Epithelial cell of prostate (primary cell): ENCODE data around the gene RPN2.

Source experiments
- DNase-seq: peaks from one replicate; pipeline ENCODE4 v3.0.0-alpha.2; 2011; ENCODE audit warnings: low read depth, low spot score
- H3K27ac ChIP-seq: fragments of 450-650 bp; 2 replicates; pipeline ENCODE4 v1.5.1; 2017; ENCODE audit warnings: mild to moderate bottlenecking

Gene RPN2

GRCh38 chr20:37285664-37286374 is 106.7 kb downstream of the RPN2 start:
- no peak overlapping the region for H3K27ac ChIP-seq
- DNase-seq = no peak

DNA sequence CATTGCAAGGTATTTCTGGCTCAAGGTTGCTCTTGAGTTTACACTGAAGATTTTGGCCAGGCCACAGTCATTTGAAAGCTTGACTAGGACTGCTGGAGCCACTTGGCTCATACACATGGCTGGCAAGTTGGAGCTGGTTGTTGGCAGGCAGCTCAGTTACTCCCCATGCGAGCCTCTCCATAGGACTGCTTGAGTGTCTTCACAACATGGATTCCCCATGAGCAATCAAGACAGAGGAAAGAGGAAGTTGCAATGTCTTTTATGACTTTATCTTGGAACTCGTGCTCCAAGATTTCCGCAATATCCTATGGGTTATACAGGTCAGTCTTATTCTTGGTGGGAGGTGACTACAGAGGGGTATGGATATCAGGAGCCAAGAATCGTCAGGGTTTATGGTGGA is 109.0 kb downstream of the RPN2 start:
- peak; percentile 84 for DNase-seq
- peak overlapping the region; percentile 93 for H3K27ac ChIP-seq

- peak overlapping the region; percentile 93 for H3K27ac ChIP-seq
- no peak for DNase-seq
Measured at GRCh38 chr20:37290158-37290810, 111.2 kb downstream of the RPN2 start.
